PFSK-1 (cell line): ENCODE measurements around the gene PRPF19.

Experiments used
- POLR2AphosphoS5 ChIP-seq: IDR thresholded peaks from 2 replicates; pipeline ENCODE4 v1.6.1; 2012; ENCODE audit warnings: low read depth, mild to moderate bottlenecking, control low read depth, low read length, moderate library complexity
- TAF1 ChIP-seq: IDR thresholded peaks from 2 replicates; pipeline ENCODE4 v1.6.1; 2012; ENCODE audit warnings: low read length, control low read depth, borderline replicate concordance; ENCODE audit not compliant: insufficient read depth
- TF ChIP-seq, protein P1 (sequence below), 2 experiments: IDR thresholded peaks; 2 replicates each; pipeline versions ENCODE4 v1.6.1 to v1.8.0; 2011 to 2012; ENCODE audit warnings: low read depth in 2 of 2, low read length in 2 of 2, control low read depth in 1 of 2, inconsistent platforms in 1 of 2, mild to moderate bottlenecking in 1 of 2, moderate library complexity in 1 of 2; ENCODE audit not compliant: insufficient read depth in 1 of 2

DNA sequence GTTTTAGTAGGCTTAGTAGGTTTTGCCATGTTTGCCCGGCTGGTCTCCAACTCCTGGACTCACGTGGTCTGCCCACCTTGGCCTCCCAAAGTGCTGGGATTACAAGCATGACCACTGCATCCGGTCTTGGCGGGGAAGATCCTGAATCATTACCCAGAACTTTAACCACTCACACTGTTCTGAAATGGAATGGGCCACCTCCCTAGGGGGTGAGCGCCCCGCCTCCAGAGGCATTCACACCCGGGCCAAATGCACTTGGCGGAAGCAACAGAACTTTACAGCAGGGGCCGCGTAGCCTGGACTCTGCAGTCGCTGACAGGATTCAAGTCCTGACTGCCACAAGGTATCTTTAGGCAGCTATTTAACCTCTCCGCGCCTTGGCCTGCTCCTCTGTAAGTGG, 59.1 kb downstream of the PRPF19 start:
- TF ChIP-seq, protein P1, sequence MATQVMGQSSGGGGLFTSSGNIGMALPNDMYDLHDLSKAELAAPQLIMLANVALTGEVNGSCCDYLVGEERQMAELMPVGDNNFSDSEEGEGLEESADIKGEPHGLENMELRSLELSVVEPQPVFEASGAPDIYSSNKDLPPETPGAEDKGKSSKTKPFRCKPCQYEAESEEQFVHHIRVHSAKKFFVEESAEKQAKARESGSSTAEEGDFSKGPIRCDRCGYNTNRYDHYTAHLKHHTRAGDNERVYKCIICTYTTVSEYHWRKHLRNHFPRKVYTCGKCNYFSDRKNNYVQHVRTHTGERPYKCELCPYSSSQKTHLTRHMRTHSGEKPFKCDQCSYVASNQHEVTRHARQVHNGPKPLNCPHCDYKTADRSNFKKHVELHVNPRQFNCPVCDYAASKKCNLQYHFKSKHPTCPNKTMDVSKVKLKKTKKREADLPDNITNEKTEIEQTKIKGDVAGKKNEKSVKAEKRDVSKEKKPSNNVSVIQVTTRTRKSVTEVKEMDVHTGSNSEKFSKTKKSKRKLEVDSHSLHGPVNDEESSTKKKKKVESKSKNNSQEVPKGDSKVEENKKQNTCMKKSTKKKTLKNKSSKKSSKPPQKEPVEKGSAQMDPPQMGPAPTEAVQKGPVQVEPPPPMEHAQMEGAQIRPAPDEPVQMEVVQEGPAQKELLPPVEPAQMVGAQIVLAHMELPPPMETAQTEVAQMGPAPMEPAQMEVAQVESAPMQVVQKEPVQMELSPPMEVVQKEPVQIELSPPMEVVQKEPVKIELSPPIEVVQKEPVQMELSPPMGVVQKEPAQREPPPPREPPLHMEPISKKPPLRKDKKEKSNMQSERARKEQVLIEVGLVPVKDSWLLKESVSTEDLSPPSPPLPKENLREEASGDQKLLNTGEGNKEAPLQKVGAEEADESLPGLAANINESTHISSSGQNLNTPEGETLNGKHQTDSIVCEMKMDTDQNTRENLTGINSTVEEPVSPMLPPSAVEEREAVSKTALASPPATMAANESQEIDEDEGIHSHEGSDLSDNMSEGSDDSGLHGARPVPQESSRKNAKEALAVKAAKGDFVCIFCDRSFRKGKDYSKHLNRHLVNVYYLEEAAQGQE (IDR thresholded peaks at IDR 0.05; ENCODE audit: insufficient read depth in 1 of 2, low read depth in 2 of 2, low read length in 2 of 2), result no peak
- TF ChIP-seq TAF1, result no peak
- no peak for TF ChIP-seq POLR2AphosphoS5
